Peyer's patch (tissue), 4 donors: Measurements from ENCODE around the gene TM4SF4.

Experiments used
- CTCF ChIP-seq, 6 experiments: fragments of 450-650 bp in 4 of 6; fragments of 200-600 bp in 2 of 6; sonication (generic) in 1 of 6; IDR thresholded peaks; one replicate each; pipeline ENCODE4 v1.5.1; 2017 to 2019; ENCODE audit warnings: antibody characterized with exemption in 6 of 6, mild to moderate bottlenecking in 3 of 6, moderate library complexity in 1 of 6
- POLR2A ChIP-seq, 2 donors: fragments of 450-650 bp; IDR thresholded peaks; one replicate each; pipeline ENCODE4 v1.5.1; 2017; ENCODE audit warnings: antibody characterized with exemption in 2 of 2, mild to moderate bottlenecking in 2 of 2, moderate library complexity in 2 of 2

- no peak for TF ChIP-seq CTCF (IDR thresholded peaks at IDR 0.05)
- no peak for TF ChIP-seq POLR2A (IDR thresholded peaks at IDR 0.05)
Measured at GRCh38 chr3:149443545-149443912, 31.0 kb upstream of the TM4SF4 start.
